CD4-positive, CD25-positive, alpha-beta regulatory T cell (primary cell): ENCODE measurements around the gene ATP5PB. TPM values are rescaled to one million over a fixed set of nuclear protein-coding genes. Genes with fewer than 3 reads are reported as not detected.
A peak's percentile ranks its signal among the peaks of the same experiment; 100 is the strongest.

Experiments
- ATAC-seq, 2 donors: fragments of 150-1000 bp; cut with Tn5 transposase; one replicate each; pipeline ENCODE4 v1.10.0; 2021; ENCODE audit warnings: low read depth in 2 of 2, moderate number of reproducible peaks in 2 of 2, moderate library complexity in 1 of 2
- DNase-seq, 3 donors: peaks; one replicate each; pipeline versions ENCODE4 v3.0.0 to v3.0.0-alpha.2; 2012 to 2022; ENCODE audit warnings: mixed read lengths in 1 of 3
- H3K27ac ChIP-seq: one replicate; pipeline ENCODE4 v1.7.0; 2013; ENCODE audit warnings: mild to moderate bottlenecking, low read length; ENCODE audit not compliant: insufficient read depth, poor library complexity, severe bottlenecking
- H3K27me3 ChIP-seq: one replicate; pipeline ENCODE4 v1.7.0; 2013; ENCODE audit warnings: low read length; ENCODE audit not compliant: control insufficient read depth, insufficient read depth
- H3K36me3 ChIP-seq: one replicate; pipeline ENCODE4 v1.7.0; 2013; ENCODE audit warnings: mild to moderate bottlenecking, low read length, moderate library complexity; ENCODE audit not compliant: control insufficient read depth, insufficient read depth
- H3K4me1 ChIP-seq: 2 replicates; pipeline ENCODE4 v1.7.0; 2013; ENCODE audit warnings: mild to moderate bottlenecking, low read length; ENCODE audit not compliant: insufficient read depth, control insufficient read depth, poor library complexity, severe bottlenecking
- H3K4me3 ChIP-seq: one replicate; pipeline ENCODE4 v1.7.0; 2013; ENCODE audit warnings: low read depth, mild to moderate bottlenecking, low read length, moderate library complexity
- H3K9me3 ChIP-seq, 2 experiments: 1 replicate in 1 of 2; 2 replicates in 1 of 2; pipeline ENCODE4 v1.7.0; 2013; ENCODE audit warnings: low read length in 2 of 2, mild to moderate bottlenecking in 1 of 2, moderate library complexity in 1 of 2; ENCODE audit not compliant: control insufficient read depth in 2 of 2
- H3K27ac Mint-ChIP-seq, 3 donors: one replicate each; pipeline ENCODE4 v1.8.0; 2020 to 2022; ENCODE audit warnings: mild to moderate bottlenecking in 3 of 3, mixed read lengths in 3 of 3, moderate library complexity in 2 of 3
- H3K27me3 Mint-ChIP-seq: one replicate; pipeline ENCODE4 v1.8.0; 2022; ENCODE audit warnings: mild to moderate bottlenecking, mixed read lengths
- H3K36me3 Mint-ChIP-seq: one replicate; pipeline ENCODE4 v1.8.0; 2020; ENCODE audit warnings: mixed read lengths
- H3K4me1 Mint-ChIP-seq, 4 donors: one replicate each; pipeline ENCODE4 v1.8.0; 2020 to 2022; ENCODE audit warnings: mixed read lengths in 4 of 4, mild to moderate bottlenecking in 1 of 4
- H3K4me3 Mint-ChIP-seq, 4 donors: one replicate each; pipeline ENCODE4 v1.8.0; 2020 to 2022; ENCODE audit warnings: mild to moderate bottlenecking in 4 of 4, mixed read lengths in 4 of 4, moderate library complexity in 3 of 4
- H3K9me3 Mint-ChIP-seq, 7 donors: one replicate each; pipeline ENCODE4 v1.8.0; 2020 to 2022; ENCODE audit warnings: mixed read lengths in 7 of 7, mild to moderate bottlenecking in 3 of 7, moderate library complexity in 2 of 7
- polyA plus RNA-seq, 4 donors: library from polyadenylated mRNA; unstranded; fragments of 300-500 nt; fragmentation: Illumina TruSeq; gene quantifications; one replicate each; pipeline ENCODE4 v1.2.3, GENCODE V29; 2021
- total RNA-seq: library from RNA; stranded (reverse); gene quantifications from one replicate; pipeline ENCODE4 v1.2.3, GENCODE V29; 2022

ATP5PB gene
- total and polyA plus RNA-seq, 5 donors from 2014 or later = 85.1 to 569 (median 440) TPM

DNA sequence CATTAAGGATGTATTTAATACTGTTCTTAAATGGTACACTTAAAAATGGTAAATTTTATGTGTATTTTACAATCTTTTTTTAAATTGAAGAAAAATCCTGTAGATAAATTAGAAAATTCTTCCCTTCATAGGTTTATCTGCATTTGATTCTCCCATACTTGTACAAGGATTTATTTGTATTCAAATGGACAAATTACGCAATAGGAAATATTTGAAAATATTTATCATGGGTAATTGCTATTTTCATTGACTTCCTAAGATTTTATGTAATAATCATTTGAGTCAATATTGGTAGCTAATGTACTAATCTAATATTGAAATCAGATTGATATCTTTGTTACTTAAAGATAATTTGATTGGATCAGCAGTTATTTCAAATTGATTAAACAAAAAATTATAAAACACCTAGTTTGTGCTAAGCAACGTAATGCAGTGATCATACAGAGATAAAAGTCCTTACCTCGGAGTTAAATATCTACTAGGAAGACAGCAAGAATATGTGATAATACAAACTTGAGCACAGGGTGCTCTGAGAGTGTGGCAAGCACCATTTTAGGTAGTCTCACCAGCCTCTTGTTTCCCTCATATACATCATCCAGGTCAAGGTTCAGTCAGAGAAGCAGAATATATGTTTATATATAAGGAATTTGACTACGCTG lies 13.2 kb downstream of the ATP5PB start:
- Mint-ChIP-seq H3K9me3 (peaks cover 0 to 2% (median 0%) of the 10 kb centered on the region in 7 donors), H3K27me3 (no peaks in the 10 kb centered on the region), H3K4me3 (no peak overlapping the region), H3K27ac (no peak overlapping the region), H3K4me1 (peaks cover 4 to 30% (median 24%) of the 10 kb centered on the region in 4 donors), H3K36me3 (peaks cover 51% of the 10 kb centered on the region)
- H3K27me3 ChIP-seq = no peaks in the 10 kb centered on the region
- H3K4me1 ChIP-seq = no peaks in the 10 kb centered on the region
- H3K36me3 ChIP-seq = peaks cover 61% of the 10 kb centered on the region
- DNase-seq = no peak
- no peak overlapping the region for H3K27ac ChIP-seq
- H3K4me3 ChIP-seq = no peak overlapping the region
- H3K9me3 ChIP-seq = no peaks in the 10 kb centered on the region
- no peak for ATAC-seq

GRCh38 chr1:111463029-111463683 lies 13.9 kb downstream of the ATP5PB start:
- no peaks in the 10 kb centered on the region for H3K4me1 ChIP-seq
- H3K27me3 ChIP-seq = no peaks in the 10 kb centered on the region
- H3K4me3 ChIP-seq = no peak overlapping the region
- Mint-ChIP-seq H3K4me1 (peaks cover 4 to 31% (median 22%) of the 10 kb centered on the region in 4 donors), H3K27me3 (no peaks in the 10 kb centered on the region), H3K4me3 (no peak overlapping the region), H3K36me3 (peaks cover 45% of the 10 kb centered on the region), H3K9me3 (peaks cover 0 to 2% (median 0%) of the 10 kb centered on the region in 7 donors), H3K27ac (peak overlapping the region in 1 of 3 donors; percentile 49)
- DNase-seq = no peak
- no peaks in the 10 kb centered on the region for H3K9me3 ChIP-seq
- no peak for ATAC-seq
- H3K36me3 ChIP-seq = peaks cover 55% of the 10 kb centered on the region
- no peak overlapping the region for H3K27ac ChIP-seq

DNA sequence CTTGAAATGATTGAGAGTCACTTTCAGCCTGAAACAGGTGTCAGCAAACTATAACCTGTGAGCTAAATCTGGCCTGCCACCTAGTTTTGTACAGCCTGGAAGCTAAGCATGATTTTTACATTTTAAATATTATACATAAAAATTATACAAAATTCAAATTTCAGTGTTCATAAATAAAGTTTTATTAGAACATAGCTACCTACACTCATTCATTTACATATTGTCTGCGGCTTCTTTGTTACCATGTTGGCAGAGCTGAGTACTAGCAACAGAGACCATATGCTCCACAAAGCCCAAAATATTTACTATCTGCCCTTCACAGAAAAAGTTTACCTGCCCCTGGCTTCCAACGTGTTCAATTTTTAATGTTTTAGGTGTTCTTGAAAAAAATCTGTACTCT lies 16.5 kb downstream of the ATP5PB start:
- ATAC-seq (no peak), DNase-seq (no peak)
- H3K9me3 Mint-ChIP-seq = no peaks in the 10 kb centered on the region
- H3K9me3 ChIP-seq = no peaks in the 10 kb centered on the region
- no peaks in the 10 kb centered on the region for H3K27me3 Mint-ChIP-seq
- no peak overlapping the region for H3K27ac ChIP-seq
- peaks cover 37% of the 10 kb centered on the region for H3K36me3 Mint-ChIP-seq
- H3K27ac Mint-ChIP-seq = no peak overlapping the region
- H3K27me3 ChIP-seq = no peaks in the 10 kb centered on the region
- peaks cover 33% of the 10 kb centered on the region for H3K36me3 ChIP-seq
- peaks cover 0 to 28% (median 17%) of the 10 kb centered on the region in 4 donors for H3K4me1 Mint-ChIP-seq
- no peak overlapping the region for H3K4me3 Mint-ChIP-seq
- peaks cover 15% of the 10 kb centered on the region for H3K4me1 ChIP-seq
- no peak overlapping the region for H3K4me3 ChIP-seq

GRCh38 chr1:111466480-111466879 lies 17.2 kb downstream of the ATP5PB start:
- Mint-ChIP-seq H3K4me1 (peaks cover 0 to 28% (median 16%) of the 10 kb centered on the region in 4 donors), H3K27me3 (no peaks in the 10 kb centered on the region), H3K9me3 (no peaks in the 10 kb centered on the region), H3K27ac (peak overlapping the region in 1 of 3 donors; percentile 7), H3K4me3 (no peak overlapping the region), H3K36me3 (peaks cover 35% of the 10 kb centered on the region)
- H3K27me3 ChIP-seq = no peaks in the 10 kb centered on the region
- H3K27ac ChIP-seq = no peak overlapping the region
- ATAC-seq (no peak), DNase-seq (no peak)
- peaks cover 22% of the 10 kb centered on the region for H3K4me1 ChIP-seq
- H3K4me3 ChIP-seq = no peak overlapping the region
- H3K9me3 ChIP-seq = no peaks in the 10 kb centered on the region
- peaks cover 25% of the 10 kb centered on the region for H3K36me3 ChIP-seq

GRCh38 chr1:111467865-111468716 lies 18.8 kb downstream of the ATP5PB start:
- DNase-seq (no peak), ATAC-seq (no peak)
- no peaks in the 10 kb centered on the region for H3K27me3 Mint-ChIP-seq
- no peak overlapping the region for H3K27ac ChIP-seq
- H3K9me3 Mint-ChIP-seq = no peaks in the 10 kb centered on the region
- no peak overlapping the region for H3K4me3 ChIP-seq
- peaks cover 37% of the 10 kb centered on the region for H3K4me1 ChIP-seq
- peaks cover 27% of the 10 kb centered on the region for H3K36me3 Mint-ChIP-seq
- peaks cover 11% of the 10 kb centered on the region for H3K36me3 ChIP-seq
- H3K27ac Mint-ChIP-seq = no peak overlapping the region
- no peaks in the 10 kb centered on the region for H3K9me3 ChIP-seq
- no peak overlapping the region for H3K4me3 Mint-ChIP-seq
- no peaks in the 10 kb centered on the region for H3K27me3 ChIP-seq
- H3K4me1 Mint-ChIP-seq = peaks cover 8 to 32% (median 17%) of the 10 kb centered on the region in 4 donors

GRCh38 chr1:111468717-111469100 lies 19.4 kb downstream of the ATP5PB start:
- Histone ChIP-seq H3K27ac (no peak overlapping the region), H3K27me3 (no peaks in the 10 kb centered on the region), H3K4me3 (no peak overlapping the region), H3K9me3 (no peaks in the 10 kb centered on the region), H3K36me3 (peaks cover 8% of the 10 kb centered on the region), H3K4me1 (peaks cover 38% of the 10 kb centered on the region)
- ATAC-seq (no peak), DNase-seq (no peak)
- no peak overlapping the region for H3K4me3 Mint-ChIP-seq
- H3K36me3 Mint-ChIP-seq = peaks cover 22% of the 10 kb centered on the region
- no peaks in the 10 kb centered on the region for H3K27me3 Mint-ChIP-seq
- H3K4me1 Mint-ChIP-seq = peaks cover 11 to 32% (median 15%) of the 10 kb centered on the region in 4 donors
- H3K27ac Mint-ChIP-seq = no peak overlapping the region
- H3K9me3 Mint-ChIP-seq = no peaks in the 10 kb centered on the region

- peak overlapping the region; percentile 42 for H3K27ac ChIP-seq
- DNase-seq (no peak), ATAC-seq (no peak)
- no peak overlapping the region for H3K4me3 Mint-ChIP-seq
- peaks cover 14% of the 10 kb centered on the region for H3K36me3 Mint-ChIP-seq
- H3K9me3 ChIP-seq = no peaks in the 10 kb centered on the region
- H3K9me3 Mint-ChIP-seq = no peaks in the 10 kb centered on the region
- H3K27ac Mint-ChIP-seq = no peak overlapping the region
- peaks cover 10 to 32% (median 18%) of the 10 kb centered on the region in 4 donors for H3K4me1 Mint-ChIP-seq
- H3K4me3 ChIP-seq = no peak overlapping the region
- peaks cover 46% of the 10 kb centered on the region for H3K4me1 ChIP-seq
- no peaks in the 10 kb centered on the region for H3K27me3 Mint-ChIP-seq
- H3K36me3 ChIP-seq = peaks cover 6% of the 10 kb centered on the region
- H3K27me3 ChIP-seq = no peaks in the 10 kb centered on the region
Measured at GRCh38 chr1:111469539-111469938, 20.3 kb downstream of the ATP5PB start.
